Coronary artery (tissue), 2 donors: ENCODE measurements around the gene MMD.
A peak's percentile ranks its signal among the peaks of the same experiment; 100 is the strongest.

Experiments used
- DNase-seq: peaks from one replicate; pipeline ENCODE4 v3.0.0-alpha.2; 2017; ENCODE audit warnings: low spot score
- H3K27ac ChIP-seq, 2 donors: fragments of 200-600 bp; sonication (generic); one replicate each; pipeline ENCODE4 v1.5.1; 2016 to 2019
- H3K4me3 ChIP-seq: fragments of 200-600 bp; sonication (generic); 2 replicates; pipeline ENCODE4 v1.5.1; 2016; ENCODE audit warnings: mild to moderate bottlenecking, moderate library complexity
- CTCF ChIP-seq: fragments of 200-600 bp; sonication (generic); IDR thresholded peaks from one replicate; pipeline ENCODE4 v1.5.1; 2019; ENCODE audit warnings: antibody characterized with exemption

The MMD gene

GRCh38 chr17:55458287-55458900, 36.8 kb upstream of the MMD start:
- TF ChIP-seq CTCF: no peak
- Histone ChIP-seq H3K4me3 (no peak overlapping the region), H3K27ac (no peak overlapping the region)
- no peak for DNase-seq

GRCh38 chr17:55456307-55457240, 34.9 kb upstream of the MMD start:
- no peak for DNase-seq
- no peak overlapping the region for H3K27ac ChIP-seq
- H3K4me3 ChIP-seq: no peak overlapping the region
- no peak for TF ChIP-seq CTCF

- Histone ChIP-seq H3K27ac (no peak overlapping the region), H3K4me3 (no peak overlapping the region)
- no peak for DNase-seq
- TF ChIP-seq CTCF: no peak
Measured at GRCh38 chr17:55454906-55455474, 33.4 kb upstream of the MMD start.

- TF ChIP-seq CTCF: no peak
- no peak overlapping the region for H3K4me3 ChIP-seq
- no peak overlapping the region for H3K27ac ChIP-seq
- DNase-seq: no peak
Measured at GRCh38 chr17:55453839-55454557, 32.4 kb upstream of the MMD start.

GRCh38 chr17:55452139-55452790, 30.6 kb upstream of the MMD start:
- H3K4me3 ChIP-seq: no peak overlapping the region
- peak overlapping the region in 1 of 2 donors; percentile 37 for H3K27ac ChIP-seq
- no peak for TF ChIP-seq CTCF
- DNase-seq: no peak

GRCh38 chr17:55451758-55452138, 30.1 kb upstream of the MMD start:
- Histone ChIP-seq H3K27ac (no peak overlapping the region), H3K4me3 (no peak overlapping the region)
- DNase-seq: no peak
- TF ChIP-seq CTCF: no peak
